GM18867 (cell line): ENCODE data around the gene AP2B1.
A peak's percentile ranks its signal among the peaks of the same experiment; 100 is the strongest.
"Not testable (repeated sequence)": the region's sequence is repeated elsewhere in the genome, so short reads cannot be mapped to it uniquely, and the experiment has no call there.

Source experiments
- ATAC-seq: cut with Tn5 transposase; IDR thresholded peaks from one replicate; pipeline ENCODE4 v1.9.1; 2021; ENCODE audit warnings: mild to moderate bottlenecking, moderate library complexity; ENCODE audit not compliant: unreplicated experiment

AP2B1 gene

GRCh38 chr17:35587074-35587961, at the start of gene AP2B1:
AP2B1 (plus strand) TSS chr17:35587322; CDS start chr17:35594031, 6,709 bp downstream.
- peak; percentile 86 for ATAC-seq

DNA sequence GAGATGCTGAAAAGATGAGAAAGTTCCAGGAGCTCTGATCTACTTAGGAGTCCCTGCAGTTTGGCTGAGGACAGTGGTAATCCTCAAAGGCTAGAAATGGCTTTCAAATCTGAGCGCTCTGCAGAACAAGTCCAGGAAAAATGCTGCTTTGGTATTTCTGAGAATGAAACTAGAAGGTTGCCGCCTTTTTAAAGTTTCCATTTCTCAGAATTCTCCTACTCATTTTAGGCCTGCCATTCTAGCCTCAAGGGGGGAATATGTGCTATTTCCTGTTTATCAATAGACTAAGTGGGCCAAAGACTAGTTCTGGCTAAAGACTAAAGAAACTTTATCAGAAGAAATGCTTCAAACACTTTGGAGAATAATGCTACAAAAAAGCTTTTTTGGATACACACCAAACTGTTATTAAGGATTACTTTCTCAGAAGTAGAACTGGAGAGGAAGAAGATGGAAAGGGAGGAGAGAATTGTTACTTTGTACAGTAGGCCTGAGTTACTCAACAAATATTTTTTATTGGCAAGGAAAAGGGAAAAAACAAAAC, 49.5 kb upstream of the AP2B1 start, which contains the start of gene SLFN12L:
Gene SLFN12L (minus strand): TSS at position 78 of the 541 bp plus-strand sequence. CDS start 15,314 bp downstream, outside the sequence.
- ATAC-seq, result no peak

DNA sequence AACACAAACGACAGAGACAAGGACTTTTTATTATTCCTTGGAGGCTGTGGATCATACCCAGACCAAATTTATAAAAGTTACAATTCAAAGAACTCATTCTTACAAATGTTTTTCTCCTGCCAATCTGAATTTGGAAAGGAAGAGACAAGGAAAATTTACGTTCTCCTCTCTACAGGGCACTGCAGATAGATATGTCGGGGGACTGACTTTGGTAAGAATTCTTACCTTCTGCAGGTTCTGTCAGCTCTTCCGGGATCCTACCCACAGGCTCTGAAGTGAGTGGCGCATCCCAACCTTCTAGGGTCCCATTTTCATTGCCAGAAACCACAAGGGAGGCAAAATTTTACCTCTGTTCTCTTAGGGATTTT, 47.5 kb upstream of the AP2B1 start:
- ATAC-seq, result no peak

- ATAC-seq, result no peak
Observed at GRCh38 chr17:35540589-35541404, 46.3 kb upstream of the AP2B1 start.

- no peak for ATAC-seq
Observed at GRCh38 chr17:35541434-35541833, 45.7 kb upstream of the AP2B1 start.

- ATAC-seq, result no peak
Observed at GRCh38 chr17:35542990-35543389, 44.1 kb upstream of the AP2B1 start.

DNA sequence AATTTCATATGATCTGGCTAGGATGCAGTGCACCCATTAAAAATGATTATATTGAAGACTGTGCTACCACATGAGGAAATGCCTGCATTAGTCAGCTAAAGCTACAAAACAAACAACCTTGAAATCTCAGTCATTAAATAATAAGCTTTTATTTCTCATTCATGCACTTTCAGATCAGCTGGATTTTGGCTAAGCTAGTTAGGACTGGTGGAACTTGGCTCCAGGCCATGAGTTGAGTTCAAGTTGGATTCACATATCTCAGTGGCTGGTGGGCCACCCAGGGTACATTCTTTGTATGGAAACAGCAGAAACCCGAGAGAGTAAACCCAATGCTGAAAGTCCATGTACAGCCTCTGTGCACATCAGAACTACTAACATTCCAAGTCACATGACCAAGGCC, 43.3 kb upstream of the AP2B1 start:
- ATAC-seq, result no peak

DNA sequence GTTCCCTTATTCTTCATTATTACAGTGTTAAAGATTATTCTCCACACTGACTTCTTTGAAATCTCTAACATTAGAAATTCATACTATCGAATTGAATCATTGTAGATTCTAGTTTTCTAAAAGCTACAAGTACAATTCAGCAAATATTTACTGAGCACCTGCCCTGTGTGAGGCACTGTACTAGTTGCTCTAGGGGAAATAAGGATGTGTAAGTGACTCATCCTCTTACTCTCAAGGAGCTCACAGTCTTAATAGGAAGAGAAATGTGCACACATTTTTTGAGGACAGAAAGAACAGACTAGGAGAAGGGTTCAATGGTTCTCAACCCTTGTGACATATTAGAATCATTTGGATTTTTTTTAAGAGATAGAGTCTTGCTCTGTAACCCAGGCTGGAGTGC, 42.0 kb upstream of the AP2B1 start:
- no peak for ATAC-seq

DNA sequence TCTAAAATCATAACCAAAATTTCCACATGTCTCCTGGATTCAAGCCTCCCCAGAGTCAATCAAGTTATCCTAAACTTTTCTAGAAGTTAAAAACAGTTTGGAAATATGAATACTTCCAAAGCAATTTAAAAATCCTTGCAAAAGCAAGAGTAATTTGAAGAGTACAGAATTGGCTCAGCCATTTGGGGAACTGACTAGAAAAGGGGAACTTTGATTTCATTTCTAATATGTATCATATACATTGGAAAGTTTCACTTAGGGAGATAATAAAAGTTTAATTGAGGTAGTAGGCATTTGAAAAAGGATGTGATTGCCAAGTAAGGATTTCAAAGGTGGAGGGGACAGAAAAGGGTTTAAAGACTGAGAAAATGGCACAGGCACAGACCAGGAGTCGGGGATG, 40.6 kb upstream of the AP2B1 start:
- ATAC-seq, result no peak

DNA sequence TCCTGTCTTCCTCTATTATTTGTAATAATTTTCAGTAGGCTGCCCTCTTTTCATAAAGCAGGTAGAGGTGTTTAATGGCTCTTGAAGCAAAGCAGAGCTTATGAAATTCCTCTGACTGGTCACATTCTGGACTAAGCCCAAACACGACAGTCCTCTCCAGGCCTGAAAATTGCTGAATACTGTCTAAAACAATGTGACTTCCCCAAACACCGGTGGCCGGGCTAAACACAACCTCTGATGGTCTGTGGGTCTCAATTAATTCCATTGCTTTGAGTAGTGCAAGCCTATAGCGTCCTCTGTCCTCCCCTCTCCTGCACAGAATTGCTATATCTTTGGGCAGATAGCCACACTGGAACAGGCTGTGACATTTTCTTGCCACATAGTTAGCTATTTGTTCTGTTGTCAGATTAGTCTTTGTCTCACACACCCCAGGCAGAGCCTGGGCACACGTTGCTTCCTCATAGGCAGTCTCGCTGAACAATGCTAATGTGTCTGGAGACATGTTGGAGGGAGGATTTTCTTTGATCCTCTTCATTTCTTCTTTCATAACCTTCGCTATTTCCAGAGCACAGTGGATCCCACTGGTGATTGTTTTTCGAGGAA, 38.8 kb upstream of the AP2B1 start:
- no peak for ATAC-seq

- ATAC-seq, result no peak
Observed at GRCh38 chr17:35548978-35549377, 38.1 kb upstream of the AP2B1 start.

DNA sequence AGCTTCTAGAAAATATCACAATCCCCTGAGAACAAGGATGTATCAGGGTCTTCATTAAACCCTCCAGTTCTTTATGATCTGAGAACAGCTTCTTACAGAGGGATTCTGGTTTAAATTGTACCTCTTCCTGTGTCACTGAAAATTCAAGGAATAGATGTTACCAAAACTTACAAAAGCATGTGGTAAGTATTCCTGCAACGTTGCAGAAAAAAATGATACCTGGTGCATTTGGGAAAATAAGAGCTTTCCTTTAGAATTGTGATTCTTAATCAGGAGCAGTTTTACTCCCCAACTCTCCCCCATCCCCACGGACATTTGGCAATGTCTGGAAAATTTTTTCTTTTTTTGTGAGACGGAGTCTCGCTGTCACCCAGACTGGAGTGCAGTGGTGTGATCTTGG, 33.8 kb upstream of the AP2B1 start:
- no peak for ATAC-seq

DNA sequence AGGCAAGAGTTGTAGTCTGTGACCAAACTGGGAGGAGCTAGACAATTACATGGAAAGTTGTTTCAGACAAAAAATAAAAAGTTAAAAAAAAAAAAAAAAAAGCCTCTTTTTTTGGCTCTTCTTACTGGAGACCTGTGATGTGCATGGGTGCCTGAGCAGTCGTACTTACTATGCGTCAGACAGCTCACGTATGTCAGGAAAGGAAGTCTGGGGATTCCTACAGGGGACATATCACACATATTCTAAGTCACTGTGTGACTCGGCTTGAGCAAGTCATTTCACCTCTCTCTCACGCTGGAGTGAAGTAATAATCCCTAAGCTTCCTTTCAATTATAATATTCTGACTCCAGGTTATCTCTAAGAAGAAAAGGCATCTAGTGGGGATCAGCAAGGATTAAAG, 32.5 kb upstream of the AP2B1 start:
- ATAC-seq, result no peak

DNA sequence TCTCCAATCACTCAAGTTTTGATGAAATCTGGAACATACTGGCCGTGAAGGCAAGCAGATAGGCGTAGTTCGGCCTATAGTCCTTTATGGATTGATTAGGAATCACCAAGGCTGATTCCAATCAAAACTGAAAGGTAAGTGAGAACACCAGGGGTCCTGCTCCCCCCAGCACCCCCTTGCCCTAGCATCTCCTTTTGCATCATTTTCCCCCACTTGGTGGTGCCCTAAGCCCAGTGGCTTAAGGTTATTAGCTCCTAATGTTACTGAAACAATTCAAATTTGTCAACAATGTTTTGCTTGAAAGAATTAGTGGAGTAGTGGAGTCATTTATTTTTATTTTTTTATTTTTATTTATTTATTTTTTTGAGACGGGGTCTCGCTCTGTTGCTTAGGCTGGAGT, 31.4 kb upstream of the AP2B1 start:
- ATAC-seq, result no peak

DNA sequence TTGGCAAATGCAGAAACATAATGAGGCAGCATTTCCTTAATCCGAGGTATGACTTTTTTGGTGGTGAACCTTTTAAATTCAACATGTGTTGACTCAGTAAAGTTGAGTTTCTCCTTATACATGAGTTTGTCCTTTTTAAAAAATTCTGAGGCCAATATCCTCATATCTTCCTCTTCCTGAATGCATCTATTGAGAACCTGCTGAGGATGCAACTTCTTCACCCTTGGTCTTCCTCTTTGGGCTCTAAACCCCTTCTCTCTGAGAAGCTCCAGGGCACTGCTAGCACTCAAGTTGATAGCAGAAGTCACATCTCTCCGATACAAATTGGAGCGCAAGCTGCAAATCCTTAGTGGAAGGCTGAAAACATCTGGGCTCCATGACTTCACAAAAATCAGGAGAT, 29.8 kb upstream of the AP2B1 start:
- no peak for ATAC-seq

GRCh38 chr17:35559495-35560210, 27.5 kb upstream of the AP2B1 start:
- ATAC-seq, result no peak

DNA sequence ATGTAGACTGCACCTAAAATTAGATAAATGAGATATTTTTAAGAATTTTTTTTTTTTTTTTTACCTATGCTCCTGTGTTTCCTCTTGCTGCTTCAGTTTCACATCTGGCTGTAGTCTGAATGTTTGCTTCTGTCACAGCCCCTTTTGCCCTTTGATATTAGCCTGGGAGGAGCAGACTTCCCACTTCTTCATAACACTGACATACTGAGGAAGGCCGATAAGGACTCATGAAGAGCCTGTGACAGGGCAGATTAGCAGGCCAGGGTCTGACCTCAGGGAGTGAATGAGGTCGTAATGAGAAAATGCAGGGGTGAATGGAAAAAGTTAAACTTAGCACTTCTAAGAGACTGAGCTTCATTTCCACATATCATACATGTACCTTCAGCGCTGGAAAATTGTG, 26.4 kb upstream of the AP2B1 start, which contains the start of gene SLFN14:
Gene SLFN14 (minus strand): TSS at position 117 of the 400 bp plus-strand sequence. CDS start 2,757 bp downstream, outside the sequence.
- no peak for ATAC-seq

- ATAC-seq, result not testable (repeated sequence)
Observed at GRCh38 chr17:35563181-35563580, 23.9 kb upstream of the AP2B1 start.

DNA sequence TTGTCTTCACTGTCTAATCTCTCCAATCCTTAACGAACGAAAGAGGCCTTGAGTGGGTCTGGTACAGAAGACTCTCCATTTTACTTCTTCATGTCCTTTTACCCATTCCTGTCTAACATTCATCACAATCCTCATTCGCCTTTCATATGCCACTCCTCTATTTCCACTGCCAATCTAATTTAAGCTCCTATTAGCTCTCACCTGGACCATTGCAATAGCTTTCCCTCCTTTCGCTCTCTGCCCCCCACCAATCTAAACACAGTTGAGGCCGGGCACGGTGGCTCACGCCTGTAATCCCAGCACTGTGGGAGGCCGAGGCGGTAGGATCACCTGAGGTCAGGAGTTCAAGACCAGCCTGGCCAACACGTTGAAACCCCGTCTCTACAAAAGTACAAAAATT, 20.2 kb upstream of the AP2B1 start:
- no peak for ATAC-seq

DNA sequence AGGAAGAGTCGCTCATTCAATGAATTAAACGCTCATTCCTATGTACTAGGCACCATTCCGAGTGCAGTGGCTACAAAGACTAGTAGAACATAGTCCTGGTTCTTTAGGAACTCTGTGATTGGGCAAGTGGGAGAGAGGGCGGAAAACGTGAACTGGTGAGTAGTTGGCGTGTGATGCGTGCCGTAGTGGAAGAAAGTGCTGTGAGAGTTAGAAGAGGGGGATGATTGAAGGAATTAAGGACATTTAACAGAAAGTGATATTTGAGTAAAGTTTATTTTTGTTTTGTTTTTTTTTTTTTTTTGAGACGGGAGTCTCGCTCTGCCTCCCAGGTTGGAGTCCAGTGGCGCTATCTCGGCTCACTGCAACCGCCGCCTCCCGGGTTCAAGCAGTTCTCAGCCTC, 18.6 kb upstream of the AP2B1 start:
- ATAC-seq, result peak; percentile 6
